ENCODE results near the gene ARIH2. TPM values are rescaled to one million over a fixed set of nuclear protein-coding genes. Genes with fewer than 3 reads are reported as not detected.
A peak's percentile ranks its signal among the peaks of the same experiment; 100 is the strongest.

Gene ARIH2
- total RNA-seq = 157 TPM in 2 replicates

DNA sequence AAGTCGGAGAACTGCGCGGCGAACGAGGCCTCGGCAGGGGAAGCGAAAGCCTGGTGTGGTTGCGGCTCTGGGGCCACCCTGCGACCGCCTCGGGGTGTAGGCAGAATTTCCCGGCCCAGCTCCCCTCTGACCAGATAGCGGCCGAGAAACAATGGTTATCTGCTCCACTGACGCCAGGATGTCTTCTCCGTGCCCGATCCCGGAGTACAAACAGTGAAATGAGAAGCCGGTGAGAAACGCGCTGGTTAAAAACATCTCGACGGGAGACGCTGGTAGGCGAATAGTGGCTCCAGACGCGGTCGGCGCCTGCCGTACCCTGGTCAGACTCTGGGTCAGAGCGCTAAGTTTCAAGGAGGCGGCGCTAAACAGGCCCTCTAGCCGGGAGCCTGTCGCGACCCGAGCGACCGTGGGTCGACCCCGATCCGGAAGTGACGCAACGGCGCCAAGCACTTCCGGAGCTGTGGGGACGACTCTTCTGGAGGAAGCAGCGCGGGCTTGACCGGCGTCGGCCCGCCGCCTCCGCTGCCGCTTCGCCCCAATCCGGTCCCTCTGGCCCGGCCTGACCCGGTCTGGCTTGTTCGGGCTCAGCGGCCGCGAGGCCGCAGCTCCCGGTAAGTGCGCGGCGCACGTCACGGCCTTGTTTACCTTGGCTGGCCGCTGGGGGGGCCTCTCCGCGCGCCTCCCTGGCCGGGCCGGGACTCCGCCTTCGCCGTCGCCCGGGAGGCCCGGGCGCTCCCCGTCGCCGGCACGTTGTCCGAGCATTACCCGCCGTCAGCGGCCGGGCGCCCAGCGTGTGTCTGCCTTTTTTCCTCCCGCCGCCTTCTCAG lies at the start of gene ARIH2:
Gene ARIH2, plus strand, starts transcription at position 455 of the 827 bp plus-strand sequence. CDS start 8,717 bp downstream, outside the sequence.
- H3K9me3 Mint-ChIP-seq = no peaks in the 10 kb centered on the region
- peaks cover 22% of the 10 kb centered on the region for H3K4me1 Mint-ChIP-seq
- peak within 1 kb of the TSS; percentile 91 for H3K4me3 Mint-ChIP-seq

DNA sequence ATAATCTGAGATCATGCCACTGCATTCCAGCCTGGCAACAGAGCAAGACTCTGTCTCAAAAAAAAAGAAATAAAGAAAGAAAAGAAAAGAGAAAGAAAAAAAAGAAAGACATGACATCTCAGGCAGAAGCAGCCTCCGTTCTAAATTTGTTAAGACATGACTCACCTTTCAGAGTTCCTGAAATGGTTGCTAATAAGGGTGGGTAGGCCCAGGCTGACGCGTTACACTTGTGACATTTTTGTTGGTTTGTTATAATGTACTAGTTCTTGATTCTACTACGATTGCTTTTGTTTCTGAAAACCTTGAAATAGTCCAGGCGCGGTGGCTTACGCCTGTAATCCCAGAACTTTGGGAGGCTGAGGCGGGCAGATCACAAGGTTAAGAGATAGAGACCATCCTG lies 41.0 kb upstream of the ARIH2 start:
- Mint-ChIP-seq H3K36me3 (ENCODE audit: low read depth) (peaks cover 12% of the 10 kb centered on the region), H3K4me3 (no peak overlapping the region), H3K9me3 (no peaks in the 10 kb centered on the region), H3K27ac (no peak overlapping the region), H3K27me3 (no peaks in the 10 kb centered on the region), H3K4me1 (no peaks in the 10 kb centered on the region)
- intact Hi-C loops (cut with micrococcal nuclease) = no loop called here
- no peak for DNase-seq

More for the DNA sequence above, at the start of gene ARIH2:
- Mint-ChIP-seq H3K27ac (peak within 1 kb of the TSS; percentile 97), H3K27me3 (no peaks in the 10 kb centered on the region), H3K36me3 (ENCODE audit: low read depth) (peaks cover 15% of the 10 kb centered on the region)
- intact Hi-C loops (cut with micrococcal nuclease) = loop anchor here (1.0 to 2.0 kb wide), 6 partner anchors 10 to 176 kb away; partner anchors contain the start of genes PRKAR2A, QRICH1 and SLC25A20
- DNase-seq = peak; percentile 97

GRCh38 chr3:48879307-48879993 lies 39.2 kb upstream of the ARIH2 start:
- H3K27me3 Mint-ChIP-seq = no peaks in the 10 kb centered on the region
- intact Hi-C loops (cut with micrococcal nuclease) = no loop called here
- H3K4me1 Mint-ChIP-seq = no peaks in the 10 kb centered on the region
- no peaks in the 10 kb centered on the region for H3K9me3 Mint-ChIP-seq
- peaks cover 11% of the 10 kb centered on the region for H3K36me3 Mint-ChIP-seq (ENCODE audit: low read depth)
- no peak overlapping the region for H3K4me3 Mint-ChIP-seq
- peak overlapping the region; percentile 37 for H3K27ac Mint-ChIP-seq
- DNase-seq = no peak

DNA sequence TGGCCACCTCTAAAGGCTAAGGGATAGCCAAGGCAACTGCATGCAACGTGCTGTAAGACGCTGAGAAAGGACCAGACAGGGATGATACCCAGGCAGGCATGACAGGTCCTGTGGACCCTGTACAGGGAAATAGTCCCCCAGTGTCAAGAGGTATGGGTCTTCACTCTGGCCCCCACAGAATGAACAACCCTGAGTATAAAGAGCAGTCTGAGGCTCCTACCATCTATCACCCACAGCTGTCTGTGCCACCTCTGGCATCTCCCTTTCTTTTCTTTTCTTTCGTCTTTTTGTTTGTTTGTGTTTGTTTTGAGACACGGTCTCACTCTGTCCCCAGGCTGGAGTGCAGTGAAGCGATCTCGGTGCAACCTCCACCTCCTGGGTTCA lies 38.7 kb upstream of the ARIH2 start:
- Mint-ChIP-seq H3K27me3 (no peaks in the 10 kb centered on the region), H3K4me3 (no peak overlapping the region), H3K4me1 (no peaks in the 10 kb centered on the region), H3K36me3 (ENCODE audit: low read depth) (peaks cover 16% of the 10 kb centered on the region), H3K27ac (peak overlapping the region; percentile 37), H3K9me3 (no peaks in the 10 kb centered on the region)
- DNase-seq = no peak
- intact Hi-C loops (cut with micrococcal nuclease) = no loop called here

DNA sequence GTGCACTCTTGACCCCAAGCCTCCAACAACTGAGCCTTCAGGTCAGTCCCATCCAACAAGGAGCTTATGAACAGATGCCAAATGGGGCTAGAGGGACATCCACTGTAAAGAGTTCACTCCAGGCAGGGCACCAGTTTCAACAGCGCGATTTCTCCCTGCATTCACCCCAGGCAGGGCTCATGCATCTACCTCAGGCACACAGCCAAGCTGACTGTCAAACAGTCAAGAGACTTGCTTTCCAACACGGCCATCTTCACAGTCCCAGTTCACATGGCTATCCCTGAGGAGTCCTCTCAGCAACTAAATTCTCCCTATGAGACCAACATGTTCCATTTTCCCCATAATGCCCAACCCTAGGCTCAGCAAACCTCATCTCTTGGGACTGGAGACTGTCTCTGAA lies 37.6 kb upstream of the ARIH2 start:
- Mint-ChIP-seq H3K9me3 (no peaks in the 10 kb centered on the region), H3K27me3 (no peaks in the 10 kb centered on the region), H3K4me1 (no peaks in the 10 kb centered on the region), H3K4me3 (no peak overlapping the region), H3K36me3 (ENCODE audit: low read depth) (peaks cover 19% of the 10 kb centered on the region), H3K27ac (no peak overlapping the region)
- no peak for DNase-seq
- intact Hi-C loops (cut with micrococcal nuclease) = no loop called here

- Mint-ChIP-seq H3K27ac (no peak overlapping the region), H3K27me3 (no peaks in the 10 kb centered on the region), H3K4me3 (no peak overlapping the region), H3K36me3 (ENCODE audit: low read depth) (peaks cover 19% of the 10 kb centered on the region), H3K4me1 (no peaks in the 10 kb centered on the region), H3K9me3 (no peaks in the 10 kb centered on the region)
- no peak for DNase-seq
- intact Hi-C loops (cut with micrococcal nuclease) = no loop called here
Measured at GRCh38 chr3:48881652-48882114, 37.0 kb upstream of the ARIH2 start.

DNA sequence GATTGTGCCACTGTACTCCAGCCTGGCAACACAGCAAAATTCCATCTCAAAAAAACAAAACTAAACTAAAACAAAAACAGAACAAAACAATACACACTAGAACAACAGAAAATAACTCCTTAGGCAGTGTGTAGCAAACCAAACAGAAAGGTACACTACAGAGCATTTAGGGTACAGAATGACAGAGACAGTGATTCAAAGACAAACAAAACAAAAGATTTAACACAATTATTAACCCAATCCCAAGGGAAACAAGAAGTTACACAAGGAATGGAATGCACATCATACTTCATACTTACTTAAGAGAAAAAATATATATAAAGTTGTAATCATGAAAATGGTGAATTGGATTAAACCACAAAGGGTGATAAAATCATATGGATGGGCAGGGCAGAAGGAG lies 32.9 kb upstream of the ARIH2 start:
- no peak overlapping the region for H3K4me3 Mint-ChIP-seq
- peak overlapping the region; percentile 3 for H3K27ac Mint-ChIP-seq
- H3K36me3 Mint-ChIP-seq (ENCODE audit: low read depth) = peaks cover 17% of the 10 kb centered on the region
- no peaks in the 10 kb centered on the region for H3K4me1 Mint-ChIP-seq
- no peak for DNase-seq
- H3K27me3 Mint-ChIP-seq = no peaks in the 10 kb centered on the region
- H3K9me3 Mint-ChIP-seq = no peaks in the 10 kb centered on the region
- intact Hi-C loops (cut with micrococcal nuclease) = no loop called here

- no peaks in the 10 kb centered on the region for H3K27me3 Mint-ChIP-seq
- H3K4me3 Mint-ChIP-seq = no peak overlapping the region
- intact Hi-C loops (cut with micrococcal nuclease) = no loop called here
- H3K9me3 Mint-ChIP-seq = no peaks in the 10 kb centered on the region
- DNase-seq = no peak
- peaks cover 2% of the 10 kb centered on the region for H3K4me1 Mint-ChIP-seq
- H3K27ac Mint-ChIP-seq = no peak overlapping the region
- H3K36me3 Mint-ChIP-seq (ENCODE audit: low read depth) = peaks cover 8% of the 10 kb centered on the region
Measured at GRCh38 chr3:48891606-48892005, 27.0 kb upstream of the ARIH2 start.

GRCh38 chr3:48894516-48894915 lies 24.1 kb upstream of the ARIH2 start:
- intact Hi-C loops (cut with micrococcal nuclease) = no loop called here
- Mint-ChIP-seq H3K27me3 (no peaks in the 10 kb centered on the region), H3K27ac (no peak overlapping the region), H3K9me3 (no peaks in the 10 kb centered on the region), H3K36me3 (ENCODE audit: low read depth) (peaks cover 8% of the 10 kb centered on the region), H3K4me1 (peaks cover 27% of the 10 kb centered on the region), H3K4me3 (no peak overlapping the region)
- no peak for DNase-seq

DNA sequence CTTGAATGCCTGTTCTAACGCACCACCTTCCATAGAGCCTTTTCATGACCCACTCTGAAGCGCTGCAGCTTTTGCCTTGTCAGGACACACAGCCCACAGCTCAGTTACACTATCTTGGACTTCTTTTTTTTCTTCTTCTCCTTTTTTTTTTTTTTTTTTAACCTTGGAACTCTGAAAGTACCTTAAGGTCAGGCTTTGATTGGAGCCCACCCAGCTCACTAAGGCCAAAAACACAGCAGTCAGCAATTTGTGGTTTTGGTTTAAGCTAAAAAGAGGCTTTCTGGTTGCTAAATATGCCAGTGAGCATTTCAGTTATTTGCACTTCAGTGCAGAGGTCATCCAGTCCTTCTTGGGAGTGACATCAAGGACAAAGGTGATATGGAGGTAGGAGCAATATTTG lies 21.7 kb upstream of the ARIH2 start:
- no peak for DNase-seq
- H3K4me1 Mint-ChIP-seq = peaks cover 31% of the 10 kb centered on the region
- H3K4me3 Mint-ChIP-seq = no peak overlapping the region
- intact Hi-C loops (cut with micrococcal nuclease) = loop anchor here (5.0 kb wide), 2 partner anchors 35 to 50 kb away; partner anchors contain the start of gene PRKAR2A
- no peaks in the 10 kb centered on the region for H3K9me3 Mint-ChIP-seq
- peaks cover 2% of the 10 kb centered on the region for H3K36me3 Mint-ChIP-seq (ENCODE audit: low read depth)
- H3K27me3 Mint-ChIP-seq = no peaks in the 10 kb centered on the region
- H3K27ac Mint-ChIP-seq = peak overlapping the region; percentile 81

DNA sequence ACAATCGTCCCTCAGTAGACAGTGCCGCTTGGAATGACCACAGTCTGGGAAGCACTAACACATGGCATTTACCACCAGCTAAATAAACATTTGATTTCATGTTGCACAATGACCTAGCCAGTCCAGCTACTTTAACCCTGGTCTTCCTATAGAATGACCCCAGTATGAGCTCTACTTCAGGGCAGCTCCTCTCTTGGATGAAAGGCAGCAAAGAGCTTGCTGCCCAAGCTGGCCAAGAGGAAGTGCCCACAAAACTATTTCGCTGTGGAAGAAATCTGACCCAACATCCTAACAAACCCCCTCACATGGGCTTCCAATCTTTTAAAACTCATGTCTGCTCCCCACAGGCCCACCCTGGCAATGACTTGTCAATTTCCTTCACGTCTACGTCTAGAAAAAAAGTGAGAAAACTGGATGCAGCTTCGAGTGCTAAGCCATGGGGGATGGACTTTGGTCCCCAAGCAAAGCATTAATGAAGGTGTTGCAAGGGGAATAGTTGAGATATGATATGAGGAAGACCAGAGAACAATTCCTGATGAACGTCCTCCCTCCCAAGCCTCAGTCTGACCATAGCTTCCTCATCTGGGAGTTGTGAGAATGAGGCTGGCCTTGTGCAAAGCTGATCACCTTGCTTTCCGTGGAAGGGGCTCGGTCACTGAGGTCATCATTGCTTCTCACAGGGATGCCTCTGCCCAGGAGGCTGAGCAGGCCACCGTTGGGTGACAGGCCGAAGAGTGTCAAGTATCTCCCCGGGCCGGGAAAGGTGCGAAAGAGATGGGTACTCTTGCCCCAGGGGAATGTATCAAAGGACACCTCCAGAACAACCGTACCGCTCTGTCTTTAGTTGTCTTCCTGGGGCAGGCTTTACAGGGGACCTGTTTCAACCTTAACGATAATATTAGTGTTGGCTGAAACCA lies 20.9 kb upstream of the ARIH2 start:
- Mint-ChIP-seq H3K9me3 (no peaks in the 10 kb centered on the region), H3K4me3 (peak overlapping the region; percentile 90), H3K36me3 (ENCODE audit: low read depth) (peaks cover 2% of the 10 kb centered on the region), H3K4me1 (peaks cover 31% of the 10 kb centered on the region), H3K27ac (peak overlapping the region; percentile 91), H3K27me3 (no peaks in the 10 kb centered on the region)
- intact Hi-C loops (cut with micrococcal nuclease) = loop anchor here (1.0 to 5.0 kb wide), 3 partner anchors 21 to 50 kb away; partner anchors contain the start of genes ARIH2 and PRKAR2A
- no peak for DNase-seq

DNA sequence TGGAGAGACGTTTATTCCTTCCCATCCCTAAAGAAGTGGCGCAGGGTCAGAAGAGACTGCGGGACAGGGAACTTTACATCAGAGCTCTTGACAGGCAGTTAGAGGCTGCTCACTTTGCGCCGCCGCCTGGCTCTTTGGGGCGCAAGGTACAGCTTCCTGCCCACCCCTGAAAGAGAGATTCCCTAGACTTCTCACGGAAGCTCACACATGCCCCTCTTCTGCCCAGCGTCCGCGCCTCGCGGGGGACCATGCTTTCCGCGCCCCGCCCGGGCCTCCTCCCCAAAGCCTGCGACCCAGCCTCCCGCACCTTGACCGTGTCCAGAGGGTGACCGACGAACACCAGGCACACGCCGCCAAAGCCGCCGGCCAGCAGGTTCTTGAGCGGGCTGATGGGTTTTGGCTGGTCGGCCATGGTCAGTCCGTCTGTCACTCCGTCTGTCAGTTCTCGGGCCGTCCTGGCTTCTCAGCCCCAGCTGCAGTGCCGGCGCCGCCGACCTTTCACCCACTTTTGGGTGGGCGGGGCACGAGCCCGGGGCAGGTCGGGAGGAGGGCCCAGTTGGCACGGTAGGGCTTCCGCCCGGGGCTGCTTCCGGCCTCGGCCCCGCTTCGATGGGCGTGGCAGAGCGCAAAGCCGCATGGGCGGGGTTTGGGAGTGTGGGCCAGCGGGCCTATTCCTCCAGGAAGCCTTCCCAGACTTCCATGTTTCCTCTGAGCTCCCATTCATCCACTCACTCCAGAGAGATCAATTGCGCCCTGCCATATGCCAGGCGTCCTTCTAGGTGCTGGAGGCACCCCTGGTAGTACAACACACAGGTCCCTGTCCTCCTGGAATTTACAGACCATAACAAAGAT lies 20.0 kb upstream of the ARIH2 start, which contains the start of gene SLC25A20:
Gene SLC25A20, minus strand, starts transcription at position 500 of the 852 bp plus-strand sequence. Its CDS starts 88 bp downstream, at position 412.
- Mint-ChIP-seq H3K9me3 (no peaks in the 10 kb centered on the region), H3K27ac (peak within 1 kb of the TSS; percentile 91), H3K36me3 (ENCODE audit: low read depth) (peaks cover 2% of the 10 kb centered on the region), H3K4me1 (peaks cover 31% of the 10 kb centered on the region), H3K27me3 (no peaks in the 10 kb centered on the region), H3K4me3 (peak within 1 kb of the TSS; percentile 90)
- peak; percentile 98 for DNase-seq
- intact Hi-C loops (cut with micrococcal nuclease) = loop anchor here (1.0 to 5.0 kb wide), 3 partner anchors 20 to 51 kb away; partner anchors contain the start of genes ARIH2 and PRKAR2A
